ENCODE data around the gene API5.
"Not testable (repeated sequence)": the region's sequence is repeated elsewhere in the genome, so short reads cannot be mapped to it uniquely, and the experiment has no call there.

API5 gene

DNA sequence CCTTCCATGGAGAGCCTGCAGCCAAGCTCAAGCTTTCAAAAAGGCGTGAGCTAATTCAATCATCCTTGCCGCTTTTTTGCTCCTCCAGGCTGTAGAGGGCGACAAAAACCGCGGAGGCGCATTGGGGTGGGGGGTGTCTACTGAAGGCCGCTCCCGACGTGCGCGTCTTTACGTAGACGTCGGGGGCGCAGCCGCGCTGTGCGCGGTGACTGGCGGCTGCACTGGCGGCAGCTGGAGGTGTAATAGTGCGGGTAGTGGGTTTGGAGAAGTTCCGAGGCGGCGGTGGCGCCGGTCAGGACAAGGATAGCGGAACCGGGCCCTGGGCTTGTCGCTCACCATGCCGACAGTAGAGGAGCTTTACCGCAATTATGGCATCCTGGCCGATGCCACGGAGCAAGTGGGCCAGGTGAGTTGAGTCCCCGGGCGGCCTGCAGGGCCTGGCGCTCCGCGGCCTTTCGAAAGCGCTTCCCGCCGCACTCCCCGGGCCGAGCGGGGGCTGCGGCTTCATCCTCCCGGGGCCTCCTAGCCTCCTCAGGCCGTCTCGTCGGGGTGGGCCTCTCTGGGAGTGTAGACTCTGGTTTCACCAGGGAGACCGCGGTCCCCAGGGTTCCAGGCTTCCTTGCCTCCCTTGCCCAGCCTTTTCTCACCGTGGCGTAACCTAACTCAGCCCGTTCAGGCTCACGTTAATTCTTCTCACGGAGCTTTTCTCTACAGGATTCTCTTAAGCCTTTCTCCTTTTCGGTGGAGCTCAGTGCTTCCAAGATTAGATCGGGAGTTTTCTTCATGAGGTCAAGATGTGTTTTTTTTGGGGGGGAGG is at the start of gene API5:
Gene API5 (plus strand): TSS at position 206 of the 817 bp plus-strand sequence. CDS start 132 bp downstream, at position 338.
- peak; percentile 93 for DNase-seq

DNA sequence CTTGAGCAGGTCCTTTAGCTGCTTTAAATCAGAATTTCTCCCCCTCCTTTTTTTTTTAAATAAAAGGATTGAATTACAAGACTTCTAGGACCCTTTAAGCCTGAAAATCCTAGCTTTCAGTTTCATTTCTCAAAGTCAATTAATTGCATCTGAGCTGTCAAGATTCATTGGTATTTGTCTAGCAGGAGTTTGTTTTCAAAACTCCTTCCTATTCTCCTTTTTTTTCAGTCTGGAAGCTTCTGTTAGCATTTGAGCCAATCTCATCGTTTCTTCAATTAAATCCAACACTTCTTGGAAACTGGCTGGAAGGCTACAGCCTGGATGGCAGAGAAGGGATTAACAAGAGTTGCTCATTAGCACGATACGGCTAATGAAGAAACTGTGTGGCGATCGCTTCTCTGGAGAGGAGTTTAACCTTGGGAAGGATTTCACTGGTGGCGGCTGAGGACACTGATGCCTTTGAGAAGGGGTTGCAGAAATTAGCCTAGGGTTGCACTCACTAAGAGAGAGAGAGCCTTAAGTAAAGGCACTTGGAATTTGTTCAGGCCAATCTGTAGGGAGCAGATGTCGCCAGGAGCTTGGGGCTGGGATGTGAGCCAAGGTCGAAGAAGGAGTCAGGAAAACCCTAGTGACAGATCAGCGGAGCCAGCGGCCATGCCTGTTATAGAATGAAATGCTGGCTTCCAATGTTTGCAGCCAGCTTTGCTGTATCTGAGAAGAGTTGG is 43.8 kb upstream of the API5 start:
- DNase-seq, result no peak

DNA sequence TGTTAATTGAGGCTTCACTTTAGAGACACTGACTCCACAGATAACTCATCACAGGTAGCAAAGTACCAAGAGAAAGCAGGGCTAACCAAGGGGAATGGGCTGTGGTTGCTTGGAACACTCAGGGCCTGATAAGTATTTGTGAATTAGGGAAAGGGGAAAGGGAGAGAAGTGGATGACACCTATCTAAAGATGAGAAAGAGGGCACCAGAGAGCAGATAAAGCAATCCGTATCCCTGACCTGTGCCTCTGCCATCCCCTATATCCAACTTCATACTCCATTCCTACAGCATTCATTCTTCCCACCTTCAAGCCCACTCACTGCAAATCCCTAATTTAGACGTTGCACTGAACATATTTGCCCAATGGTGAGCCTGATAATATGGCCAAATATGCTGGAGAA is 43.0 kb upstream of the API5 start:
- DNase-seq, result no peak

DNA sequence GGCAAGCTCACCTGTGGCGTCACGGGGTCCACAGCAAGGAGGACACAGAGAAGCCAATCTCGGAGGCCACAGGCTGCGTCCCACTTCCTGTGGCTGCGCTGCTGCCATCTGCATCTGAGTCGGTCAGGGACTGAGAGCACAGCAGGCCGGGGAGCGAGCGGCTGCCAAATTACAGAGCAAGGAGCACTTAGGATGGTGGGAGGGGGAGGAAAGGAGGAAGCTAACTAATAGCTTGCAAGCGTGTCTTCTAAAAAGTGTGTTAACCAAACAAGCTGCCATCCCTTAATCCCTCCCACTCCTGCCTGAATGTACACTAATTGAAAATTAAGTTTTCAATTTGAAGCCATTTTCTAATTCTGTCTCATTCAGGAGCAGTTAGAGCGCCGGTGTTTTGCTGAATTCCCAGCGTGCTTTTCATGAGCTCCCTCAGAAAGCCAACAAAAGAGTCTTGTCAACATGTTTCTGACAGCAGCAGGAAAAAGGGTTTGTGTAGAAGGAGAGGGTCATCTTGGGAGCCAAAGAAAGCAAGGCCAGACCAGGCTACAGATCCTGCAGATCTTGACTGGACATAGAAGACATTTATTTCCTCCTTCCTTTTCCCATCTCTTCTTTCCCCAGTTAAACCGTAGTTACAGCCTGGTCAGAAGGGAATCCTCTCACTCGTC is 42.4 kb upstream of the API5 start:
- no peak for DNase-seq

DNA sequence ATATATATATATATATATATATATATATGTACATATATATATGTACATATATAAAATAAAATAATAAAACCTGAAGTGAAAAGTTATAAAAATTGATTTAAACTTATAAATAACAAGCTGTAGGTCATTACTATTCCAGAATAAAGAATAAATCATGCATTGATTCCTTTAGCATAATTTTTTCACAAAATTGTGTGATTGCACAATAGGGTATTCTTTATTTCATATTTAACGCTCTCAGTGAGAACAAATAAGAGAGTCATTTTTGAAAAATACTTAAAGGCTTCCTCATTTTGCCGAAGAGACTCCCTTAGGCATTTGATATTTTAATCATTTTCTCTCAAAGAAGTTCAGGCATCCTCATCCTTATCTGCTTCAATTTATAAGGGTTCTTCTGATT is 41.3 kb upstream of the API5 start:
- no peak for DNase-seq

DNA sequence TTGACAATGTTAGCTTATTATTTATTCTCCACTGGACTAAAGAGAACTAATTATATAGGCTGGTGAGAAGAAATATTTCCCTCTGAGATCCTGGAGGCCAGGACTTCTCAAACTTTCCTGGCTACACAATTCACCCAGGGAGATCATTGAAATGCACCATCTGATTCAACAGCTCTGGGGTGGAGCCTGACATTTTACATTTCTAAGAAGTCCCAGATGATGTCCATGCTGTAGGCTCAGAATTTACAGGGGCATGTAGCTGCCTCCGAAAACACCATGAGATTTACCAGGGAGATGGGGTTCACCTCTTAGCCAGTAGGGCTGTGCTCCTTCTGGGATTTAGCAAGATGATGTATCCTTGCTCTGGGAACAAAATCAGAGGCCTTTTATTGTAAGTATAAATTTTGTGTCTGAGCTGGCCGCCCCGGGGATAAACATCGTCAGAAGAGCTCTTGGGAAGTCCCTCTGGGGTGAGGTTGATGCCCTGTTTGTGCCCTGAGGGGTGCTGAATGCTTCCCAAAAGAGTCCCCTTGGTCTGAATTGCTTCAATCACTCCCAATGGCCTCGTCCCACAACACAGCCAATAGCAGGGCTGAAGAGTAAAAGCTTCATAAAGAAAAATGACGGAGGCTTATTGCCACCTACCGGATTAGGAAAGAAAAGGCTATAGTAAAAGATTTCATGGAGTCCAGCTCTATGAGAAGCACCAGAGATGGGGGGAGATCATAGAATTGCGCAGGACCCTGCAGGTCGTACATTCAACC is 33.4 kb upstream of the API5 start:
- DNase-seq, result peak; percentile 45

DNA sequence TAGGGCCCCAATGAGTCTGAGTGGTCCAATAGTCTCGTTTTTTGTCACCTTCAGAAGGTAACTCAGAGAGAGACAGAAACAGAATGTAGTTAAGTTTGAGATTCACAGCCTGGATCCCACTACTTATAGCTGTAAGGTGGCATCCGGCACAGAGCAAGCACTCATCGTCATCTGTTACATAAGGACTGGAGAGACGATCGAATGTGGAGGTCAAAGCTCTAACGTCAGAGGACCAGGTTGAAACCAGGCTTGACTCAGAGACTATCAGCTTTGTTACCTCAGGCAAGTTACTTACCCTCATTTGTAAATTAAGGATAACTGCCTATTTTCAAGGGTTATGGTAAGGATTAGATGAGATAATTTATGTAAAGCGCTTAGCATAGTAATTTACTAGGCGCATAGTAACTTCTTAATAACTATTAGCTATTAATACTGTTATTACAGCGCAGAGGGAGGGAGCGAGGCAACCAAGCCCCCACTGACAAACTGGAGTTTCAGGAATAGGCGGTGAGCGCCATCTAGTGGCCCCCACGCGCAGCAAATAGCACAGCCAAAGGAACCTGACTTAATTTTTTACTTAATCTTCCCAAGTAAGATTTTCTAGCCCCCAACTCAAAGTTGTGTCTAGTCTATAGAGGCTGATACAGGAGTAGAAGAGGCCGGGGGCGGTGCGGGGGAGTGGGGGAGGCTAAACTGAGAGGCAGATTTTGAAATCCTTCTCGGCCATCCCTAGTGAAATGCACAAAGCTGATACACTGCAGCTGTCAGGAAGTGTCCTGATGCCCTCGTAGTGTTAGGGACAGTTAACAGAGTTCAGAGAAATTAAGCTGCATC is 29.0 kb upstream of the API5 start:
- peak; percentile 15 for DNase-seq

DNA sequence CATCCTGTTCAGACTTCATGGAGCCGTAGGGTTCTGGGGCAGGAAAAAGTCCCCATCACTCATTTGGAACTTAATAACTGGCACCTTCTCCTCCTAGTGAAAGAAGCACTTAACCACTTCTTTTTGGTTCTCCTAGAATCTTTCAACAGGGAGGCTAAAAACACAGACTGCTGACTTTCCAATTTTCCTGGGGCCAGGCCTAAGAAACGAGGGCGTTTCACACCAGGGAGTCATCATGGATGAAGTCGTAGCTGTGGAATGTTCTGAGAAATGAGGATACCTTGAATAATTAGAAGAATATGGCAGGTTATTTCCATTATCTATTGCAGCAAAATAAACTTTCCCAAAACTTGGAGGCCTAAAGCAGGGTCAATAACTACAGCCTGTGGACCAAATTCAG is 26.0 kb upstream of the API5 start:
- no peak for DNase-seq

DNA sequence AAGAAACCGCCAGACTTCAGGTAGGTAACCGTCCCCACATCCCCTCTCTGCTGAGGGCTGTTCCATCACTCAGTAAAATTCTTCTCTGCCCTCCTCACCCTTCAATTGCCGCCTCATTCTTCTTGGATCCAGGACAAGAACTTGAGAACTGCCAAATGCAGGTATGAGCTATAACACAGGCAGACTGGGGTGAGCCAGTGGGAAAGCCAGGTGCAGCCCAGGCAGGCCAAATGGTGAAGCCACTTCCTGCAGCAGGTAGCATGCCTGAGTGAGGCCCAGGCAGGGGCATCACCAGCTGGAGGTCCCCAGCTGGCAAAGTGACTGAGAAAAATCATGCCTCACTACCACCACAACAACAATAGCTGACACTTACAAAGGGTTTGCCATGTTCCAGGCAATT is 22.4 kb upstream of the API5 start:
- DNase-seq, result no peak

DNA sequence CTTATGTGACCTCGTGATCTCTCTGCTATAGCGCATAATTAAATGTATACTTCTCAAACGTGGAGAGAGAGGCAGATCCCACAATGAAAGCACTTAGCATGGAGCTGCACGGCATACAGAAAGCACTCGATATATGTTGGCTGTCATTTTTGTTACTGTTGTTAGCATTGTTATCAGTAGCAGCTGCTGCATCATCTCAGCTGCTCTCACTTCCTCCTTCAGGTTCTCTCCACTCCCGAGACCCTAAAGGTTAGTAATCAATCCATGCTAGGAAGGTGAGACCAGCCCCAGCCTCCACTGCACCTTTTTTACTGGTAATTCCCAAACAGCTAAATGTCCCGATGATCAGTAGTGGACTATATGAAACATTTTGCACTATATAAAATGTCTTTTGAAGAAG is 13.4 kb upstream of the API5 start:
- no peak for DNase-seq

GRCh38 chr11:43315966-43316365 is 4.2 kb downstream of the API5 start:
- DNase-seq, result no peak

DNA sequence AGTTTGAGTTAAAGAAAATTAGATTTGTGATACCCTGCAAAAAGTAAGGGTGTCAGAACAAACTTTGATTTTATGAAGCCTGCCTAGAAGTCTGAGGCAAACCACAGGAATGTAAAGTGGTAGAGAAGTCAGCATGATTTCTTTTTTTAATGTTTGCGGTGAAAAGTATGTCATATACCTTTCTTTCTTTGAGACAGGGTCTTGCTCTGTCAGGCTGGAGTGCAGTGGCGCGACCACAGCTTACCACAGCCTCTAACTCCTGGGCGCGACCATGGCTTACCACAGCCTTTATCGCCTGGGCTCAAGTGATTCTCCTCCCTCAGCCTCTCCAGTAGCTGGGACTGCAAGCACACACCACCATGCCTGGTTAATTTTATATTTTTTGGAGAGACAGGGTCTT is 4.7 kb downstream of the API5 start:
- DNase-seq, result peak; percentile 37

DNA sequence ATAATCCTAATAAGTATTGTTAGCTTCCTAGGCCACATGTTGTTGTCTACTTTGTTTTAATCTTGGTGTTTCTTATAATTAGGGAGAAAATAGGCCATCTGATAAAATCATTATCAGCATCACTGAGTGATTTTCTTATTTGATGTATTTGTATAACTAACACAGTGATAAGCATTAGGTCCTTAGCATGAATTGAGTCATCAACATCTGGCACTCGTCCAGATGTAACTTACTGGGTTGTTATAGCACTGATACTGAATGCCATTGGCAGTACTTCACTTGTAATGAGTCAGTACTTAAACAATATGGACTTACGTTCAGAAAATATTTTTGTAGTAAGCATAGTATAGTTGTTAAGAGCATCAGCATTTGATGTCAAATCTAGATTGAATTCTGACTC is 16.2 kb downstream of the API5 start:
- peak; percentile 93 for DNase-seq

DNA sequence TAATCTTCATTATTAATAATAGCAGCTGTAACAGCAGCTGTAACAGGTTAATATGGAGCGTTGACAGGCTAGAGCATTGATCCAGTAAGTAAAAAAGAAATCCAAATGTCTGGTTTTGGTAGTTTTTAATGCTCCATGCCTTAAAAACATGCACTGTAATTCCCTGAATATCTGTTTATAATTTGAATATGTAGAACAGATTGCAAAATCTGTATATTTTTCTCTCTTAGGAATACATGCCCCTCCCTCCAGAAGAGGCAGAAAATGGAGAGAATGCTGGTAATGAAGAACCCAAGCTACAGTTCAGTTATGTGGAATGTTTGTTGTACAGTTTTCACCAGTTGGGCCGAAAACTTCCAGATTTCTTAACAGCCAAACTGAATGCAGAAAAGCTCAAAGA is 16.7 kb downstream of the API5 start:
- DNase-seq, result no peak

DNA sequence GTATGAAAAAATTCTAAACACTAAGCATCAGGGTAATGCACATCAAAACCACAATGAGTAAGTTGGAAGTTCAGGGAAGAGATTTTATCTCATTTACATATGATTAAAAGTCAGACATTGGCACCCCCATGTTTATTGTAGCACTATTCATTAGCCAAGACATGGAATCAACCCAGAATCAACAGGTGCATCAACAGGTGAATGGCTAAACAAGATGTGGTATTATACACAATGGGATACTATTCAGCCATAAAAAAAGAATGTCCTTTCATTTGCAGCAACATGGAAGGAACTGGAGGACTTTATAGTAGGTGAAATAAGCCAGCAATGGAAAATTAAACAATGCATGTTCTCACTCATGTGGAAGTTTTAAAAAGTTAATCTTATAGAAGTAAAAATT is 29.4 kb downstream of the API5 start:
- DNase-seq, result no peak

DNA sequence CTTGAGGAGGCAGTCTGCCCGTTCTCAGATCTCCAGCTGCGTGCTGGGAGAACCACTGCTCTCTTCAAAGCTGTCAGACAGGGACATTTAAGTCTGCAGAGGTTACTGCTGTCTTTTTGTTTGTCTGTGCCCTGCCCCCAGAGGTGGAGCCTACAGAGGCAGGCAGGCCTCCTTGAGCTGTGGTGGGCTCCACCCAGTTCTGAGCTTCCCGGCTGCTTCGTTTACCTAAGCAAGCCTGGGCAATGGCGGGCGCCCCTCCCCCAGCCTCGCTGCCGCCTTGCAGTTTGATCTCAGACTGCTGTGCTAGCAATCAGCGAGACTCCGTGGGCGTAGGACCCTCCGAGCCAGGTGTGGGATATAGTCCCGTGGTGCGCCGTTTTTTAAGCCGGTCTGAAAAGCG is 39.6 kb downstream of the API5 start:
- DNase-seq, result not testable (repeated sequence)

GRCh38 chr11:43354311-43354710 is 42.5 kb downstream of the API5 start:
- DNase-seq, result no peak

DNA sequence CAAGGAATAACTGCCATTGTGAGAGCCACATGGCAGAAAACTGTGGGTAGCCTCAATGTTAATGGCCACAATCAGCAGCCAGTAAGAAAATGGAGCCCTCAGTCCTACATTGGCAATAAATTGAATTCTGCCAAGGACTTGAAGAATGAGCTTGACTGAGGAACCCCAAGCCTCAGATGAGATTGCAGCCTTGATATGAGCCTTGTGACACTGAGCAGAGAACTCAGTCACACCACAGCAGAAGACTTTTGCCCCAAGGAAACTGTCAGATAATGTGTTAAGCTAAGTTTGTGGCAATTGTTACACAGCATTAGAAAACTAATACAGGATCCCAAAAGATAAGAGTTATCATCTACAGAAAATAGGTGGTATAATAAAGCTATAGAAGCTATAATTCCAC is 44.5 kb downstream of the API5 start:
- no peak for DNase-seq

- DNase-seq, result no peak
Measured at GRCh38 chr11:43358279-43358800, 46.5 kb downstream of the API5 start.

DNA sequence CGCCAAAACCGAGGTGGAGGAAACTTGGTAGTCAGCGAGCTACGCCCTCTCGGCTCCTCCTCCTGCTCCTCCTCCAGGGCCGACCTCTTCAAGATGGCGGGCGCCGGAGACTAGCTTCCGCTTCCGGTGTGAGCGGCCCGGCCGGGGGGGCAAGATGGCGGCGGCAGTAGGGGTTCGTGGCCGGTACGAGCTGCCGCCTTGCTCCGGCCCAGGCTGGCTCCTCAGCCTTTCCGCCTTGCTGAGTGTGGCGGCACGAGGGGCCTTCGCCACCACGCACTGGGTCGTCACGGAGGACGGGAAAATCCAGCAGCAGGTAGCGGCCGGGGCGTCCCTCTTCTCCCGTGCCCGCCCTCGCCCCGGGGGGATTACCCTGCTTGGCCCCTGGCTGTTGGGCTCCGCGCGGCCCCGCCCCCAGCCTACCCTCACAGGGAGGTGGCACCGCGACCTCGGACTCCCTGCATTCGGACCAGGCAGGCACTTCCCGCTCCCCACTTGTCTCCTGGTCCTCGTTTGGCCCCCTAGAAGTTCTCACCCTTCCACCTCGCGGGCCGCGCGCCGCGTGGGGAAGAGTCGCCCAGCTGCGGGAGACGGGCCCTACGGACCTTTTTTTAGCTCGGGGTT is 47.1 kb downstream of the API5 start, which contains the start of gene TTC17:
Gene TTC17 (plus strand): TSS at position 120 of the 621 bp plus-strand sequence. CDS start 35 bp downstream, at position 155.
- peak; percentile 89 for DNase-seq

- DNase-seq, result peak; percentile 6
Measured at GRCh38 chr11:43359422-43359818, 47.6 kb downstream of the API5 start.
